Liver (tissue), 9 donors: ENCODE results near the gene SPECC1. TPM values are rescaled to one million over a fixed set of nuclear protein-coding genes. Genes with fewer than 3 reads are reported as not detected.
"Not testable (repeated sequence)": the region's sequence is repeated elsewhere in the genome, so short reads cannot be mapped to it uniquely, and the experiment has no call there.

ENCODE experiments used
- DNase-seq: peaks from one replicate; pipeline ENCODE4 v3.0.0-alpha.2; 2017; ENCODE audit warnings: low spot score
- H3K27ac ChIP-seq, 2 donors: one replicate each; pipeline ENCODE4 v1.7.0; 2013; ENCODE audit warnings: inconsistent platforms in 2 of 2, low read length in 2 of 2, control low read depth in 1 of 2, low read depth in 1 of 2, mild to moderate bottlenecking in 1 of 2
- H3K27me3 ChIP-seq, 4 donors: one replicate each; pipeline versions ENCODE4 v1.6.1 to v1.7.0; 2013; ENCODE audit warnings: low read length in 3 of 4, inconsistent platforms in 1 of 4, mild to moderate bottlenecking in 1 of 4, moderate library complexity in 1 of 4; ENCODE audit not compliant: control insufficient read depth in 4 of 4, insufficient read depth in 4 of 4
- H3K36me3 ChIP-seq, 4 donors: one replicate each; pipeline versions ENCODE4 v1.6.1 to v1.7.0; 2013; ENCODE audit warnings: low read length in 3 of 4, mild to moderate bottlenecking in 3 of 4, low read depth in 1 of 4, moderate library complexity in 1 of 4; ENCODE audit not compliant: control insufficient read depth in 4 of 4, insufficient read depth in 3 of 4
- H3K4me1 ChIP-seq, 4 donors: one replicate each; pipeline versions ENCODE4 v1.6.1 to v1.7.0; 2013; ENCODE audit warnings: low read length in 3 of 4, mild to moderate bottlenecking in 3 of 4, moderate library complexity in 1 of 4; ENCODE audit not compliant: control insufficient read depth in 4 of 4, insufficient read depth in 4 of 4
- H3K4me3 ChIP-seq, 3 donors: one replicate each; pipeline versions ENCODE4 v1.6.1 to v1.7.0; 2013; ENCODE audit warnings: low read length in 3 of 3, control low read depth in 1 of 3, low read depth in 1 of 3, mild to moderate bottlenecking in 1 of 3
- H3K9ac ChIP-seq, 2 donors: one replicate each; pipeline ENCODE4 v1.7.0; 2013; ENCODE audit warnings: low read length in 2 of 2, mild to moderate bottlenecking in 2 of 2, moderate library complexity in 2 of 2, control low read depth in 1 of 2, low read depth in 1 of 2
- H3K9me3 ChIP-seq, 4 donors: one replicate each; pipeline versions ENCODE4 v1.6.1 to v1.7.0; 2013; ENCODE audit warnings: low read length in 3 of 4; ENCODE audit not compliant: control insufficient read depth in 4 of 4
- ATF3 ChIP-seq: IDR thresholded peaks from 2 replicates; pipeline ENCODE4 v1.6.1; 2016; ENCODE audit warnings: antibody characterized with exemption
- CTCF ChIP-seq: fragments of 150-350 bp; IDR thresholded peaks from 2 replicates; pipeline ENCODE4 v1.5.1; 2017; ENCODE audit warnings: improper control_type of control experiment, low read depth, low read length; ENCODE audit not compliant: missing input control
- EGR1 ChIP-seq, 2 donors: IDR thresholded peaks; 2 replicates each; pipeline ENCODE4 v1.6.1; 2016 to 2018; ENCODE audit warnings: antibody characterized with exemption in 2 of 2, low read depth in 2 of 2
- FOXA1 ChIP-seq: IDR thresholded peaks from 2 replicates; pipeline ENCODE4 v1.6.1; 2016; ENCODE audit warnings: antibody characterized with exemption
- FOXA2 ChIP-seq: IDR thresholded peaks from 2 replicates; pipeline ENCODE4 v1.6.1; 2016; ENCODE audit warnings: antibody characterized with exemption
- GABPA ChIP-seq, 2 donors: IDR thresholded peaks in 1 of 2; conservative IDR thresholded peaks in 1 of 2; 2 replicates each; pipeline ENCODE4 v1.6.1; 2016; ENCODE audit warnings: antibody characterized with exemption in 2 of 2, mild to moderate bottlenecking in 1 of 2, moderate library complexity in 1 of 2
- HNF4G ChIP-seq: IDR thresholded peaks from 2 replicates; pipeline ENCODE4 v1.6.1; 2016; ENCODE audit warnings: antibody characterized with exemption
- JUND ChIP-seq, 2 donors: IDR thresholded peaks; 2 replicates each; pipeline ENCODE4 v1.6.1; 2016; ENCODE audit warnings: antibody characterized with exemption in 2 of 2
- MAX ChIP-seq: IDR thresholded peaks from 2 replicates; pipeline ENCODE4 v1.6.1; 2016; ENCODE audit warnings: antibody characterized with exemption
- NR2F2 ChIP-seq: IDR thresholded peaks from 2 replicates; pipeline ENCODE4 v1.6.1; 2016; ENCODE audit warnings: antibody characterized with exemption
- RAD21 ChIP-seq, 2 donors: IDR thresholded peaks; 2 replicates each; pipeline ENCODE4 v1.6.1; 2016; ENCODE audit warnings: antibody characterized with exemption in 2 of 2, mild to moderate bottlenecking in 2 of 2
- REST ChIP-seq: IDR thresholded peaks from 2 replicates; pipeline ENCODE4 v1.6.1; 2016; ENCODE audit warnings: antibody characterized with exemption, mild to moderate bottlenecking
- RXRA ChIP-seq, 2 donors: IDR thresholded peaks; 2 replicates each; pipeline ENCODE4 v1.6.1; 2017 to 2018; ENCODE audit warnings: antibody characterized with exemption in 2 of 2, mild to moderate bottlenecking in 1 of 2
- SP1 ChIP-seq: IDR thresholded peaks from 2 replicates; pipeline ENCODE4 v1.6.1; 2018; ENCODE audit warnings: antibody characterized with exemption, mild to moderate bottlenecking
- TAF1 ChIP-seq: conservative IDR thresholded peaks from 2 replicates; pipeline ENCODE4 v1.6.1; 2016; ENCODE audit warnings: antibody characterized with exemption, mild to moderate bottlenecking
- YY1 ChIP-seq: IDR thresholded peaks from 2 replicates; pipeline ENCODE4 v1.6.1; 2016; ENCODE audit warnings: antibody characterized with exemption, mild to moderate bottlenecking
- ZBTB33 ChIP-seq: IDR thresholded peaks from 2 replicates; pipeline ENCODE4 v1.6.1; 2016; ENCODE audit warnings: antibody characterized with exemption
- WGBS: extraction: QIAGEN DNeasy Blood & Tissue Kit; methylation state at CpG from one replicate; pipeline ENCODE4 v1.1.7; 2013; 5-methylcytosine and 5-hydroxymethylcytosine counted together
- polyA plus RNA-seq, 2 donors: library from polyadenylated mRNA; stranded (reverse) in 1 of 2; unstranded in 1 of 2; fragments of 200-250 nt in 1 of 2; fragments of >200 nt in 1 of 2; fragmentation: Nextera tagmentation in 1 of 2; extraction: Ambion mirVana in 1 of 2; gene quantifications; one replicate each; pipeline versions ENCODE4 v1.2.1 to v1.2.3, GENCODE V29; 2013 to 2015
- total RNA-seq, 2 donors: library from RNA; depleted of rRNA; stranded (reverse); fragments of >200 nt; gene quantifications; one replicate each; pipeline ENCODE4 v1.2.3, GENCODE V29; 2014
- donor health status: healthy.
- donor health status: healthy.
- donor health status: healthy.
- donor health status: healthy.
- donor health status: healthy.

The SPECC1 gene
- total and polyA plus RNA-seq, 4 donors, result 0.36 to 70.3 (median 1.8) TPM

- H3K4me1 ChIP-seq, result no peaks in the 10 kb centered on the region
- DNase-seq, result no peak
- 88% methylated on average over 6 of the region's 6 CpGs for WGBS
- H3K4me3 ChIP-seq, result no peak overlapping the region
- no peaks in the 10 kb centered on the region for H3K36me3 ChIP-seq
- no peaks in the 10 kb centered on the region for H3K27me3 ChIP-seq
- TF ChIP-seq EGR1 (IDR thresholded peaks at IDR 0.05; ENCODE audit: low read depth in 2 of 2), result no peak
- TF ChIP-seq MAX, result no peak
- H3K27ac ChIP-seq, result no peak overlapping the region
- H3K9ac ChIP-seq, result no peak overlapping the region
- H3K9me3 ChIP-seq, result no peaks in the 10 kb centered on the region
Observed at GRCh38 chr17:20235747-20236146, 226.6 kb downstream of the SPECC1 start.

- H3K9me3 ChIP-seq, result no peaks in the 10 kb centered on the region
- H3K4me3 ChIP-seq, result no peak overlapping the region
- H3K27ac ChIP-seq, result no peak overlapping the region
- WGBS, result 86% methylated on average over 5 of the region's 5 CpGs
- no peaks in the 10 kb centered on the region for H3K27me3 ChIP-seq
- no peaks in the 10 kb centered on the region for H3K4me1 ChIP-seq
- H3K36me3 ChIP-seq, result no peaks in the 10 kb centered on the region
- TF ChIP-seq JUND (IDR thresholded peaks at IDR 0.05) (no peak), MAX (no peak), RXRA (IDR thresholded peaks at IDR 0.05) (no peak), GABPA (IDR thresholded peaks at IDR 0.05 in 1 of 2, conservative IDR thresholded peaks at IDR 0.05 in 1 of 2) (no peak), HNF4G (no peak), ATF3 (no peak), TAF1 (no peak), SP1 (no peak), EGR1 (IDR thresholded peaks at IDR 0.05; ENCODE audit: low read depth in 2 of 2) (no peak), ZBTB33 (no peak), YY1 (no peak), FOXA1 (no peak), NR2F2 (no peak), CTCF (no peak), REST (no peak), RAD21 (IDR thresholded peaks at IDR 0.05) (no peak), FOXA2 (no peak)
- DNase-seq, result no peak
- no peak overlapping the region for H3K9ac ChIP-seq
Observed at GRCh38 chr17:20236578-20237227, 227.5 kb downstream of the SPECC1 start.

GRCh38 chr17:20239776-20240175 is 230.6 kb downstream of the SPECC1 start:
- H3K27me3 ChIP-seq, DNase-seq, H3K36me3 ChIP-seq, H3K4me1 ChIP-seq, H3K9ac ChIP-seq, H3K9me3 ChIP-seq, H3K4me3 ChIP-seq, H3K27ac ChIP-seq: not testable (repeated sequence)
- WGBS, result 91% methylated on average over 3 of the region's 3 CpGs
